NCI-H1694 treated with DMSO at 0.1 percent for 48 hours (cell line): ENCODE data around the gene PIEZO2.
"Not testable (repeated sequence)": the region's sequence is repeated elsewhere in the genome, so short reads cannot be mapped to it uniquely, and the experiment has no call there.

ENCODE experiments used
- DNase-seq: peaks from one replicate; lab custom pipeline; 2025; lab: John Stamatoyannopoulos, UW

PIEZO2 gene

GRCh38 chr18:11148680-11149440, 509 bp downstream of the PIEZO2 start:
- no peak for DNase-seq

DNA sequence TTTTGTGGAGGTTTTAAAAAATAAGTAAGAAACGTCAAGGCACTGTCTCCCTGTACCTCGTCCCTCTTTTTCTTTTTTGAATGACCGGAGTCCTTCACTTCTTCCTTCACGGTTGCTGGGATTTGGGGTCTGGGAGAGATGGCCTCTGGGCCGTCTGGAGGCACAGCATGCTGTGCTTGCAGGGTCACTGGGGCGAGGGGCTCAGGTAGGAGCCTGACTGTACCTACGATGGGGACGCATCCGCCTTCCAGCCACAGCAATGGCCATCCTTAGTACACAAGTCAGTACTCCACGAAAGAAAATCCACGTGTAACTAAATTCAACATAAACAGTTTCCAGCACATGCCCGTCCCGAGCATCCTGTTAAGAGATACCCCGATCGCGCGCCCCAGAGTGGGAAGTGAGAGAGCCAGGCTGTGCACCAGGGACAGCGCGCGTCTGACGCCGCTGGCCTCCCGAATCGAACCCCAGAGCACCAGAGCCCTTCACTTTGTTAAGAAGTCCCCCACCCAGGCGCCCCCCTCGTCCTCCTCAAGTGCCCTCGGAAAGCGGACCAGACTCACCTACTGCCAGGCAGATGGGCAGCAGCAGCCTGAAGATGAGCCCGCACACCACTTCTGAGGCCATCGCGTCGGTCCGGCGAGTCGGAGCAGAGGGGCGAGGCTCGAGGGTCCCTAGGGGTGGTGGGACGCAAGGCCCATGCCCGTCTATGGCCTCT, 1.2 kb downstream of the PIEZO2 start:
- DNase-seq, result no peak

DNA sequence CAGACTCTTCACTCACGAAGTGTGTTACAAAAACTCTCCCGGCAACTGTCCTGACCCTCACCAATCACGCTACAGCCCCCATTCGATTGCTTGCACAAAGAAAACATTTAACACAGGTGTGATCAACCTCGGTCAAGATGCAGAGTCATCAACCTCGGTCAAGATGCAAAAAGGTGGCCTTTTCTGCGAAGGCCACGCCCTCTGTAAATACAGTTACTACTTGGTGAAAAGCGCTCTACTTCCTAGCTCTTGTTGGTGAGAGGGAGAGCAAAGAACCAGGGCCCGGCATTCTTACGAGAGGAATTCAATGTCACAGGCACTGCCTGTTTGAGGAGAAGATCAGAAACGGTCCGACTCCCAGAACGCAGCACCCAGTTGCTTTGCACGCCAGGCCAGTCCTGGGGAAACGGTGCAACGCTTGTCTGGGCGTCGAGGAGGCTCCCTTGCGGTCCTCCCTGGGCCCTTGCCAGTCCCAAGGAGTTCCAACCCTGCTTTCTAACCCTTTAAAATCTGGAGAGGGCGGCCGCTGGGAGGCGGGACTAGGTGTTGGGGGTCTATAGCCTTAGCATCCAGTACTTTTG, 1.9 kb downstream of the PIEZO2 start:
- DNase-seq, result no peak

DNA sequence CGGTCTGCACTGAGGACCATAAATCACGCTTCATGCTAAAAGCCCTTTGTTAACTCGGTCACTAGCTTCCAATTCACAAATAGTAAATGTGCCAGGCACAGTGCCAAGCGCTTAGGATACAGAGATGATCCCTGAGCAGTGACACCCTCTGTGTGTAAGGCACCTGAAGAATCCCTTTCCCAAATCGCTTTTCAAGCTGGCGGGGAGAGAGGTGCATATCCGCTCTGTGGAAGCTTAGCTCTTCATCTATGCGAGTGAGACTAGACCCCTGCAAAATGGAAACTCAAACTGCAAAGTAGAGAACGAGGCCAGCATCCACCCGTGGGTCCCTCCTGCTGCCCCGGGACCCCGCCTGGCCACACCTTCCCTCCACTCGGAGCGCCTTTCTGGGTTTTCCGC, 2.4 kb downstream of the PIEZO2 start:
- no peak for DNase-seq

- DNase-seq, result no peak
These were observed 3.0 kb downstream of the PIEZO2 start for GRCh38 chr18:11146238-11146946.

DNA sequence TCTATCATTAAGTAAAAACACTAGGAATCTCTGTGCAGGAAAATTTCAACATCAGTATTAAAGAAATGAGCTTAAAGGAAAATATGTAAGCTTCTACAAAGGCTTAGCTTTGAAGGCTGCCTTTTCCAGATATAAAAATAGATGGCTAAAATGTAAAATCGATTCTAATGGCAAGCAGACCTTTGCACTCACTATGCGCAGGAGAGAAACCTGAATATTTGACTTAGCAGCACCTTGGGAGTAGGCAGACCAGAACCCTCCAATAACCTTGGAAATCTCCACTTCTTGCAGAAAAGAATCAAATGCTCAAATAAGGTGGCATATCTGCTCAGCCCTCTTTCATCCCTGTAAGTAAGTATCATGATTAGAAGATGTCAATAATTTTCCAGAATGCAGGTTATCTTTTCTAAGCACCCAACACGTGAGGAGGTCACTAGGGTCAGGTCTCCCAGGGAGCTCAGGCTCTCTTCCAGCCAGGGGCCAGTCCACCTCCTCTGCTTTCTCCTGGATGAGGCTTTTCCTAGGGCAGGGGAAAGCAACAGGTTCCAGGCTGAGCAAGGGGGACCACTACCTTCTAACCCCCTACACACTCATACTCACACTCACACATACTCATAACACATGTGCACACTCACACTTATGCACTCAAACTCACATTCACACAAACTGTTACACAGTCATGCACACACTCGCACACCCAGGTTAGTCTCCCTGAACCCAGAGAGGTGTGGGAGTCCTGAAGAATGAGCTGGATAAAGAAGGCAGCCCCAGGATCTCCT, 3.8 kb downstream of the PIEZO2 start:
- DNase-seq, result no peak

- DNase-seq, result no peak
These were observed 12.0 kb downstream of the PIEZO2 start for GRCh38 chr18:11137400-11137799.

GRCh38 chr18:11136241-11136640, 13.1 kb downstream of the PIEZO2 start:
- DNase-seq, result no peak

- no peak for DNase-seq
These were observed 14.4 kb downstream of the PIEZO2 start for GRCh38 chr18:11134940-11135339.

DNA sequence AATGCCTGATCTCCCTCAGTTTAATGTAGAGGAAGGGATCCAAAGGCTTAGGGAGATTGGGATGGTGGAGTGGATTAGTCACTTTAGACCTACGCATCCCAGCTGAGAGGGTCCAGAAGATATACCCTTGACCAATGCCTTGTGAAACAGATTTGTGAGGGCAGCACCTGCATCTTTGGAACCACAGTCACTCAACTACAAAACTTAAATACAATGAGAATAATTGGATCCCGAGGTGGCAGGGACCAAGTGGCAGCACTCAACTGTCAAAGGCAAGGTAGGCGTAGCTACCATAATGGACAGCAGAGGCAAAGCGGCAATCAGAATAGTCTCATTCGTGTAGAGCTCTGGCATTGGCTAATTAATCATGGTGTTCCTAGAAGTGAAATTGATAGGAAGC, 20.3 kb downstream of the PIEZO2 start:
- not testable (repeated sequence) for DNase-seq

- DNase-seq, result no peak
These were observed 23.7 kb downstream of the PIEZO2 start for GRCh38 chr18:11125492-11126315.

DNA sequence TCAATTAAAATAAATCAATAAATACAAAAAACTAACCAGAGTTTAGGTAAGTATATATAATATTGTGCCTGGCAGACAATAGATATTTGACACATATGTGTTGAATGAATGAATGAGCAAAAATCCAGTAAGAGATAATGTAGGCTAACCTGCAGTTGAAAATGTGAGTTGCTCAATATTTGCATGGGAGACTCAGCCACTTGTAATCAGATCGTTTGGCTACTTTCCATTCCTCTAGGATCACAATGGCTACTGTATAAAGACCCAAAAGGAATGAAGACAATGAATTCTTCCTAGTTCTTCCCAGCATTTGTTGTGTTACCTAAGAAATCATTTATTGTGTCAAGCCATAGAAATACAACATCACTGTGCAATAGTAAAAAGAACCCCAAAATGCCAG, 25.3 kb downstream of the PIEZO2 start:
- no peak for DNase-seq

DNA sequence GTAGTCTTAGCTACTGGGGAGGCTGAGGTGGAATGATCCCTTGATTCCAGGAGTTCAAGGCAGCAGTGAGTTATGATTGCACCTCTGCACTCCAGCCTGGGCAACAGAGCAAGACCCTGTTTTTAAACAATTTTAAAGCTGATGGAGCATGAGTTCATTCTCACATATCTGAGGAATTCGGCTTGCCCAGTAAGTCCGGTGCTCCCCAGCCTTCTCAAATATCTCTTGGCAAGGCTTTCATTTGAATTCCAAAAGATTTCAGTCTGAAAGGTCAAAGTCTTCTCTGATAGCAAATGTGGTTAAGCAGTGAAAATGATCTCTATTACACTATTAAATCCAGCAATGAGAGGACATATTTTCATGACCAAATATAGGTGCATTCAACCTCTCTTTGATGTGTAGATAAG, 27.9 kb downstream of the PIEZO2 start:
- no peak for DNase-seq

DNA sequence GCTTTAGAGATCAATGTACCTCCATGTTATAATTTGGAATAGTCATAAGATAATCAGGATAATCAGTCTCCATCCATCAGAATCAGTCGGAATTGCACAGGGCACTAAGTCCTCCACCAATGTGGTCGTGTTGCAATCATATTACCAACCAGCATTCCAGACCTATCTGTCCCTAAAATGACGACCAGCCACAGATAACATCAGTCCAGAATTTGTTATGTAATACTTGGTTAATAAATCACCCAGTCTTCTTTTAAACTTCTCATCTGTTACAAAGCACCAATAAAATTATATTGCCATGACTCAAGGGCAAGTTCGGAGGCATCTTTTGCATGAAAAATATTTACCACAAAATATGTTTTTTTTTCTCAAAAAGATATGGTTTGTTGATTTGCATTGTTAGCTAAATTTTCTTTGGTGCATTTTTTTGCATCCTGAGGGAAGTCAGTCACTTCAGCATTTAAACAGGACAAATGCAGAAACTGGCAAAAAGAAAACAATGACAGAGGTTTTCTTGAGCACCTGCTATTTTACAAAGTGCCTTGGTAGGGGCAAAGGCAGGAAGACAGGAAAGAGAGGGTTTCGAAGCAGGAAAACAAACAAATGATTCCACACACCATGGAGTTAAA, 29.3 kb downstream of the PIEZO2 start:
- no peak for DNase-seq

DNA sequence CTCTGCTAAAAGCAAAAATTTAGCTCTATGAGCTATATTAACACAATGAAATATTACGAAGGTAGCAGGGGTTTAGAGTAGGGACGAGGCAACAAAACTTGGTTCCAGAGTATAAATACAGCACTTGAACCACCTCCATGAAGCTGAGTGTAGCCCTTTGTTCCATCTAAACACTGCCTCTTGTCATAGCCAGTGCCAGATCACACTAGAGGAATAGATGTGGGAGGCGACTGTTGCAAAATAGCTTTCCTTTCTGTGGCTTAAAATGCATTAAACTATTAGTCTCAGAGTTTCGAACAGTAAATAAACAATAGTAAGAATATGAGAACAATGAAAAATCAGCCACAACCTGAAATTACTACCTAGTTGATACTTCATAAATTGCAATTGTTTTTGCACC, 29.8 kb downstream of the PIEZO2 start:
- DNase-seq, result no peak

DNA sequence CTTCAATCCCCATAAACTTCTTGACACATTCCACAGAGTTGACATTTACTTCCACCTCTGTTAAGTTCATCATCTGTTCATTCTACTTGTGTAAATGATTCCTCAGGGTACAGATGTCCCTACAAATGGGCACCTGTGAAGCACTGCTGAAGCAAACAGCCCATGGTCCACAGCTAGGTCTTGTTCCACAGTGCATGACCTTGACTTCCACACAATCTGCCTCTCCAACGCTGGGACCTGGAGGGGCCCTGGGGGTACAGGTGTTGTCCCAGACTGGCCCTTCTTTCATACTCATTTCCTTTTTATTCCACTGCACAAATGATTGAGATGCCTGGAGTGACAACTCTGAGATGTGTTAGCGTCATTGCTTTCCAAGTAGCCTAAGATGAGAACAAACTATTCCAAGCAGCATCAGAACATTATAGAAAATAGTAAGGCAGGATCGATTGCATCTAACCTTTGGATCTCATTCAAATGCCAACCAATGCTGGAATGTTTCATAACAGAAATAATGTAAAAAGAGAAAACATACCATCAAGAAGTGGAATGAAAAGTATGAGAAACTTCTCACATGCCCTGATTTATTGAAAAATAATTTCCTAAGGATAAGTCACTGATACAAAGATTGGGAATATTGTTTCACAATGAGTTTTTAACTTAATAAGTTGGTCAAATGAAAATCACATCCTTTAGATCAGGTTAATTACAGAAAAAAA, 31.2 kb downstream of the PIEZO2 start:
- no peak for DNase-seq

GRCh38 chr18:11115276-11115675, 34.1 kb downstream of the PIEZO2 start:
- no peak for DNase-seq

DNA sequence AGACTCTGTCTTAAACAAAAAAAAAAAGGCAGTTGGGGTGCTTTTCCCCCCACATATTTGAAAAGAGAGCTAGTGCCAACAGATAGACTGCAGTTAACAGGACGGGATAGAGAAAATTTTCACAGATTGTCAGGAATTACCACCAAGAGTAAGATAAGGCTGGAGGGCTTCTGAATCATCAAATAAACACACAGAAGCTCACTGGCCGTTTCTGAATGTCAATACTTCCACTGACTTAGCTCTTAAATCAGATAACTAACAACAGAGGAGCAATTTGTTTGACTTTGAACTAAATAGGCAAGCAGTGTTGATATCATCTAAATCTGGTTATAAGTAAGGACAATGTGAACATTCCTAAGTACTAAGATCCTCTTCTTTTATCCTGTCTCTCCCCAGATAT, 34.7 kb downstream of the PIEZO2 start:
- DNase-seq, result no peak

GRCh38 chr18:11113937-11114336, 35.4 kb downstream of the PIEZO2 start:
- DNase-seq, result no peak

GRCh38 chr18:11113046-11113548, 36.3 kb downstream of the PIEZO2 start:
- no peak for DNase-seq
